Measurements from ENCODE around the gene LNX2. TPM values are rescaled to one million over a fixed set of nuclear protein-coding genes. Genes with fewer than 3 reads are reported as not detected.

Gene LNX2
- total and polyA plus RNA-seq, 2 of the 4 experiments (the other 2 are of a cell fraction), result 3.1 to 7.2 TPM

DNA sequence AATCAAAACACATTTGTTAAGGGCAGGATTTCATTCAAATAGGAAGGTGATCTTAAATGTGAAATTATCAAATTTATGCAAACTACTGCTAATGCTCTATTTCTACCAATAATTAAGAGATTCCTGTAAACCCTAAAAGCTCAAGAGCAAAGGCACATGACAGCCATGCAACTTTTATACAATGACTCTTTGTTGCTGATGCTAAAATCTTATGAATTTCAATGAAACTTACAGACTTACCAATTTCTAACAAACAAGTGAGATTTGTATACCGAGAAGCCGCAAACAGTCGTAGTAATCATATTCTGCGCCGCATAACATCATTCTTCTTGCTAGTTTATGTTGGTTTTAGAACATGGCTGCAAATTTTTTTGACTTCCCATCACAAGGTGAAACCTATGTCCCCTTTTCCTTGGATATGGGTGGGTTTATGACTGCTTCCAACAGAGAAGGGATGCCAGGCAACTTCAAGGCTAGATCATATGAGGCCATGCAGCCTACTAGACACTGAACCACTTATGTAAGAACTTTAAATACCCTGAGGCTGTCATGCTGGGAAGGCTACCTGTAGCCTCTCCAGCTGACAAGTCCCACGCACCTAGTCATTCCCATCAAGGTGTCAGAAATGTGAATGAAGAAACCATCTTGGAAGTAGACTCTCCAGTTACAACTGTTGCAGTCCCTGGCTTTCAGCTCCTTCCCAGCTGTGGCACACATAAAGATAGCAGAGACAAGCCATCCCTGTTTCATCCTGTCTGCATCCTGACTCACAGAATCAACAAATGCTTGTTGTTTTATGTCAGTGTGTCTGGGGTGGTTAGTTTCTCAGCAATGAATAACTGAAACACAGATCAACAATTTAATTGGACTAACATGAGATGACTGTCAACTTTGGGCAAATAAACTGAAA is 42.0 kb downstream of the LNX2 start:
- H3K4me2 ChIP-seq (ENCODE audit: low read depth, low read length), result no peak overlapping the region
- H3K23ac ChIP-seq (ENCODE audit: low read depth, low read length), result no peak overlapping the region
- H3K56ac ChIP-seq (ENCODE audit: extremely low read depth, insufficient read depth, low read length), result no peak overlapping the region
- no peak overlapping the region for H3K18ac ChIP-seq (ENCODE audit: low read depth, low read length)
- H3K27ac ChIP-seq (ENCODE audit: insufficient read depth, low read length), result no peak overlapping the region
- H3K9me3 ChIP-seq (ENCODE audit: control insufficient read depth, insufficient read depth, low read length), result no peaks in the 10 kb centered on the region
- no peak overlapping the region for H2BK5ac ChIP-seq (ENCODE audit: low read depth, low read length, poor library complexity, severe bottlenecking)
- H3K79me1 ChIP-seq (ENCODE audit: low read depth in 1 of 2, low read length in 2 of 2), result peaks cover 6 to 7% of the 10 kb centered on the region in 2 experiments; a peak in 3 of 4 replicates
- H2AK5ac ChIP-seq (ENCODE audit: low read depth, low read length), result no peak overlapping the region
- H3K4me1 ChIP-seq (ENCODE audit: control insufficient read depth, insufficient read depth, low read length), result peaks cover 4% of the 10 kb centered on the region
- H4K91ac ChIP-seq (ENCODE audit: insufficient read depth, low read depth, low read length), result no peak overlapping the region
- ChIA-PET CTCF (no interaction called here), POLR2A (ENCODE audit: unreplicated experiment) (no interaction called here)
- peaks cover 4% of the 10 kb centered on the region; the same call in 1 of the 2 replicates for H3K9me1 ChIP-seq (ENCODE audit: insufficient read depth, low read length)
- no peak overlapping the region for H2BK20ac ChIP-seq (ENCODE audit: low read depth, low read length)
- dilution Hi-C loops (cut with HindIII; ENCODE audit: low sequenced_read_pairs, unreplicated experiment), result no loop called here
- H2AK9ac ChIP-seq (replicated peaks; ENCODE audit: low read depth, low read length, poor library complexity), result no peak overlapping the region
- intact Hi-C loops (cut with micrococcal nuclease), result no loop called here
- ATAC-seq (ENCODE audit: low read depth), result peak; percentile 86
- H3K4ac ChIP-seq (ENCODE audit: low read depth, low read length), result no peak overlapping the region
- H3K27me3 ChIP-seq (ENCODE audit: control insufficient read depth, insufficient read depth, low read length), result no peaks in the 10 kb centered on the region
- H2BK15ac ChIP-seq (ENCODE audit: low read depth, low read length), result no peak overlapping the region
- peak; percentile 61 for DNase-seq
- H4K5ac ChIP-seq (ENCODE audit: low read depth, low read length), result no peak overlapping the region
- no peak overlapping the region for H3K14ac ChIP-seq (replicated peaks; ENCODE audit: low read depth, low read length)
- H3K4me3 ChIP-seq (ENCODE audit: insufficient read depth, low read depth, low read length), result no peak overlapping the region
- in situ Hi-C loops (cut with MboI; ENCODE audit: low sequenced_read_pairs), result no loop called here
- WGBS, 2 experiments (ENCODE audit: extremely low coverage in 2 of 2, insufficient read length in 1 of 2), result no CpG with 5 or more reads among the region's 6 CpGs
- H2AFZ ChIP-seq (replicated peaks; ENCODE audit: low read length, poor library complexity), result no peak overlapping the region
- no peaks in the 10 kb centered on the region for H4K20me1 ChIP-seq (ENCODE audit: insufficient read depth, low read length)
- no peak overlapping the region for H4K8ac ChIP-seq (ENCODE audit: low read depth in 2 of 2, low read length in 2 of 2)
- no peak overlapping the region for H3K9ac ChIP-seq (ENCODE audit: low read depth, low read length)
- TF ChIP-seq POLR2A (IDR thresholded peaks at IDR 0.05; ENCODE audit: low read depth, low read length), result no peak
- TF ChIP-seq, protein P1, sequence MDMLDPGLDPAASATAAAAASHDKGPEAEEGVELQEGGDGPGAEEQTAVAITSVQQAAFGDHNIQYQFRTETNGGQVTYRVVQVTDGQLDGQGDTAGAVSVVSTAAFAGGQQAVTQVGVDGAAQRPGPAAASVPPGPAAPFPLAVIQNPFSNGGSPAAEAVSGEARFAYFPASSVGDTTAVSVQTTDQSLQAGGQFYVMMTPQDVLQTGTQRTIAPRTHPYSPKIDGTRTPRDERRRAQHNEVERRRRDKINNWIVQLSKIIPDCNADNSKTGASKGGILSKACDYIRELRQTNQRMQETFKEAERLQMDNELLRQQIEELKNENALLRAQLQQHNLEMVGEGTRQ (IDR thresholded peaks at IDR 0.05; ENCODE audit: low read depth, low read length), result no peak
- TF ChIP-seq SMC3 (IDR thresholded peaks at IDR 0.05; ENCODE audit: low read depth, low read length), result no peak
- TF ChIP-seq, protein P2, sequence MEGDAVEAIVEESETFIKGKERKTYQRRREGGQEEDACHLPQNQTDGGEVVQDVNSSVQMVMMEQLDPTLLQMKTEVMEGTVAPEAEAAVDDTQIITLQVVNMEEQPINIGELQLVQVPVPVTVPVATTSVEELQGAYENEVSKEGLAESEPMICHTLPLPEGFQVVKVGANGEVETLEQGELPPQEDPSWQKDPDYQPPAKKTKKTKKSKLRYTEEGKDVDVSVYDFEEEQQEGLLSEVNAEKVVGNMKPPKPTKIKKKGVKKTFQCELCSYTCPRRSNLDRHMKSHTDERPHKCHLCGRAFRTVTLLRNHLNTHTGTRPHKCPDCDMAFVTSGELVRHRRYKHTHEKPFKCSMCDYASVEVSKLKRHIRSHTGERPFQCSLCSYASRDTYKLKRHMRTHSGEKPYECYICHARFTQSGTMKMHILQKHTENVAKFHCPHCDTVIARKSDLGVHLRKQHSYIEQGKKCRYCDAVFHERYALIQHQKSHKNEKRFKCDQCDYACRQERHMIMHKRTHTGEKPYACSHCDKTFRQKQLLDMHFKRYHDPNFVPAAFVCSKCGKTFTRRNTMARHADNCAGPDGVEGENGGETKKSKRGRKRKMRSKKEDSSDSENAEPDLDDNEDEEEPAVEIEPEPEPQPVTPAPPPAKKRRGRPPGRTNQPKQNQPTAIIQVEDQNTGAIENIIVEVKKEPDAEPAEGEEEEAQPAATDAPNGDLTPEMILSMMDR (conservative IDR thresholded peaks at IDR 0.05; ENCODE audit: low read depth, low read length), result no peak
- TF ChIP-seq FOS (IDR thresholded peaks at IDR 0.05; ENCODE audit: low read depth, low read length), result no peak
- TF ChIP-seq, protein P3, sequence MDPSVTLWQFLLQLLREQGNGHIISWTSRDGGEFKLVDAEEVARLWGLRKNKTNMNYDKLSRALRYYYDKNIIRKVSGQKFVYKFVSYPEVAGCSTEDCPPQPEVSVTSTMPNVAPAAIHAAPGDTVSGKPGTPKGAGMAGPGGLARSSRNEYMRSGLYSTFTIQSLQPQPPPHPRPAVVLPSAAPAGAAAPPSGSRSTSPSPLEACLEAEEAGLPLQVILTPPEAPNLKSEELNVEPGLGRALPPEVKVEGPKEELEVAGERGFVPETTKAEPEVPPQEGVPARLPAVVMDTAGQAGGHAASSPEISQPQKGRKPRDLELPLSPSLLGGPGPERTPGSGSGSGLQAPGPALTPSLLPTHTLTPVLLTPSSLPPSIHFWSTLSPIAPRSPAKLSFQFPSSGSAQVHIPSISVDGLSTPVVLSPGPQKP (IDR thresholded peaks at IDR 0.05; ENCODE audit: borderline replicate concordance, low read depth, low read length), result no peak
- no peak for TF ChIP-seq RFX5 (IDR thresholded peaks at IDR 0.05; ENCODE audit: low read depth, low read length)
- TF ChIP-seq CEBPB (IDR thresholded peaks at IDR 0.05; ENCODE audit: low read depth, low read length), result no peak
- TF ChIP-seq BHLHE40 (IDR thresholded peaks at IDR 0.05; ENCODE audit: low read depth, low read length), result no peak
- TF ChIP-seq MXI1 (IDR thresholded peaks at IDR 0.05; ENCODE audit: borderline replicate concordance, low read depth, low read length), result no peak
- no peak for TF ChIP-seq RAD21 (IDR thresholded peaks at IDR 0.05; ENCODE audit: low read length)
- TF ChIP-seq MAFK (IDR thresholded peaks at IDR 0.05; ENCODE audit: low read depth, low read length), result no peak
- no peak for TF ChIP-seq RCOR1 (IDR thresholded peaks at IDR 0.05; ENCODE audit: insufficient replicate concordance, low read length)
- no peak for TF ChIP-seq MAZ (IDR thresholded peaks at IDR 0.05; ENCODE audit: borderline replicate concordance, low read depth, low read length)
- no peak for TF ChIP-seq CHD1 (IDR thresholded peaks at IDR 0.05; ENCODE audit: low read depth, low read length)
- H3K36me3 ChIP-seq (ENCODE audit: control insufficient read depth, insufficient read depth, low read length), result no peaks in the 10 kb centered on the region
- no peak overlapping the region for H2BK120ac ChIP-seq (ENCODE audit: low read depth, low read length)
- BruUV-seq (replicated peaks), result no TSS peak
